HepG2 (cell line): Measurements from ENCODE around the gene PSPH. TPM values are rescaled to one million over a fixed set of nuclear protein-coding genes. Genes with fewer than 3 reads are reported as not detected.
A peak's percentile ranks its signal among the peaks of the same experiment; 100 is the strongest.

Experiments used
- ARNTL ChIP-seq: sonication (generic); formaldehyde crosslinking; IDR thresholded peaks from 2 replicates; pipeline ENCODE4 v1.4.0; 2020; ENCODE audit warnings: mild to moderate bottlenecking, missing genetic modification reagents
- BORCS8-MEF2B ChIP-seq: sonication (generic); formaldehyde crosslinking; IDR thresholded peaks from 2 replicates; pipeline ENCODE4 v1.8.0; 2022; ENCODE audit warnings: mild to moderate bottlenecking, missing genetic modification reagents
- CSRNP1 ChIP-seq: sonication (generic); formaldehyde crosslinking; IDR thresholded peaks from 2 replicates; pipeline ENCODE4 v1.8.1; 2023; ENCODE audit warnings: mild to moderate bottlenecking, missing genetic modification reagents
- JUNB ChIP-seq: sonication (generic); formaldehyde crosslinking; IDR thresholded peaks from 2 replicates; pipeline ENCODE4 v1.8.0; 2022; ENCODE audit warnings: missing genetic modification reagents, mild to moderate bottlenecking, borderline replicate concordance
- KDM2A ChIP-seq: sonication (generic); formaldehyde crosslinking; IDR thresholded peaks from 2 replicates; pipeline ENCODE4 v1.4.0; 2020; ENCODE audit warnings: low read depth, missing genetic modification reagents, borderline replicate concordance
- KLF13 ChIP-seq: sonication (generic); formaldehyde crosslinking; IDR thresholded peaks from 2 replicates; pipeline ENCODE4 v1.4.0; 2020; ENCODE audit warnings: mild to moderate bottlenecking, missing genetic modification reagents
- MEIS2 ChIP-seq: sonication (generic); formaldehyde crosslinking; IDR thresholded peaks from 2 replicates; pipeline ENCODE4 v1.9.0; 2021; ENCODE audit warnings: mild to moderate bottlenecking, missing genetic modification reagents
- MLX ChIP-seq: IDR thresholded peaks from 2 replicates; pipeline ENCODE4 v1.6.1; 2016
- NCOA5 ChIP-seq: sonication (generic); formaldehyde crosslinking; IDR thresholded peaks from 2 replicates; pipeline ENCODE4 v1.4.0; 2020; ENCODE audit warnings: missing genetic modification reagents
- POLR2A ChIP-seq, 2 experiments: IDR thresholded peaks; 2 replicates each; pipeline ENCODE4 v1.6.1; 2011; ENCODE audit warnings: low read depth in 2 of 2, low read length in 2 of 2, mild to moderate bottlenecking in 1 of 2, moderate library complexity in 1 of 2; ENCODE audit not compliant: insufficient read depth in 1 of 2
- SUZ12 ChIP-seq: fragments of 150-350 bp; IDR thresholded peaks from 2 replicates; pipeline ENCODE4 v1.6.1; 2014; ENCODE audit warnings: low read depth, low read length
- TEAD3 ChIP-seq: optimal IDR thresholded peaks from 2 replicates; pipeline ENCODE3; 2016; ENCODE audit warnings: borderline replicate concordance
- ZNF335 ChIP-seq: sonication (generic); formaldehyde crosslinking; IDR thresholded peaks from 2 replicates; pipeline ENCODE4 v1.4.0; 2020; ENCODE audit warnings: missing genetic modification reagents
- ZNF598 ChIP-seq: sonication (generic); formaldehyde crosslinking; IDR thresholded peaks from 2 replicates; pipeline ENCODE4 v1.5.1; 2020; ENCODE audit warnings: mild to moderate bottlenecking, missing genetic modification reagents, borderline replicate concordance
- ZNF770 ChIP-seq: sonication (generic); formaldehyde crosslinking; IDR thresholded peaks from 2 replicates; pipeline ENCODE4 v1.5.0; 2020; ENCODE audit warnings: mild to moderate bottlenecking, missing genetic modification reagents
- ZNF780A ChIP-seq: sonication (generic); formaldehyde crosslinking; IDR thresholded peaks from 2 replicates; pipeline ENCODE4 v1.8.0; 2022; ENCODE audit warnings: mild to moderate bottlenecking, missing genetic modification reagents, moderate library complexity
- polyA plus RNA-seq, 8 experiments: library from polyadenylated mRNA; depleted of rRNA in 3 of 8; stranded (reverse) in 7 of 8; unstranded in 1 of 8; fragments of >200 nt; fragmentation: Illumina TruSeq in 4 of 8; extraction: Trizol in 4 of 8; gene quantifications; 2 replicates each; pipeline versions ENCODE4 v1.2.1 to v1.2.3, GENCODE V29; 2011 to 2016; ENCODE audit warnings: low read depth in 4 of 8, missing spikeins in 1 of 8, mixed read lengths in 1 of 8; ENCODE audit not compliant: insufficient read depth in 1 of 8
- total RNA-seq, 5 experiments: library from RNA; depleted of rRNA; stranded (reverse); fragments of >200 nt; fragmentation: Illumina TruSeq; extraction: Trizol; gene quantifications; 2 replicates each; pipeline ENCODE4 v1.2.3, GENCODE V29; 2016; ENCODE audit warnings: low read depth in 1 of 5
- TF ChIP-seq, protein P1 (sequence below): sonication (generic); formaldehyde crosslinking; IDR thresholded peaks from 2 replicates; pipeline ENCODE4 v1.4.0; 2020; ENCODE audit warnings: mild to moderate bottlenecking, missing genetic modification reagents
- TF ChIP-seq, protein P2 (sequence below): sonication (generic); formaldehyde crosslinking; IDR thresholded peaks from 2 replicates; pipeline ENCODE4 v1.4.0; 2020; ENCODE audit warnings: missing genetic modification reagents, mild to moderate bottlenecking, borderline replicate concordance

Gene PSPH
- total and polyA plus RNA-seq, 2 of the 13 experiments (the other 11 are each of a cell fraction or from before 2014, with no cell fraction given) = 85.5 to 124 TPM

- TF ChIP-seq ZNF770 (CRISPR knock-in tag) = no peak
- TF ChIP-seq NCOA5 = no peak
- no peak for TF ChIP-seq ZNF780A
- TF ChIP-seq ZNF598 (CRISPR knock-in tag) = no peak
- TF ChIP-seq MEIS2 (CRISPR knock-in tag) = no peak
- TF ChIP-seq KLF13 (CRISPR knock-in tag) = no peak
- TF ChIP-seq BORCS8-MEF2B (CRISPR knock-in tag) = peak; percentile 48; the same call in 1 of the 2 replicates
- no peak for TF ChIP-seq MLX (CRISPR knock-in tag)
- TF ChIP-seq ZNF335 = no peak
- TF ChIP-seq TEAD3 = peak; percentile 26
- TF ChIP-seq, protein P1, sequence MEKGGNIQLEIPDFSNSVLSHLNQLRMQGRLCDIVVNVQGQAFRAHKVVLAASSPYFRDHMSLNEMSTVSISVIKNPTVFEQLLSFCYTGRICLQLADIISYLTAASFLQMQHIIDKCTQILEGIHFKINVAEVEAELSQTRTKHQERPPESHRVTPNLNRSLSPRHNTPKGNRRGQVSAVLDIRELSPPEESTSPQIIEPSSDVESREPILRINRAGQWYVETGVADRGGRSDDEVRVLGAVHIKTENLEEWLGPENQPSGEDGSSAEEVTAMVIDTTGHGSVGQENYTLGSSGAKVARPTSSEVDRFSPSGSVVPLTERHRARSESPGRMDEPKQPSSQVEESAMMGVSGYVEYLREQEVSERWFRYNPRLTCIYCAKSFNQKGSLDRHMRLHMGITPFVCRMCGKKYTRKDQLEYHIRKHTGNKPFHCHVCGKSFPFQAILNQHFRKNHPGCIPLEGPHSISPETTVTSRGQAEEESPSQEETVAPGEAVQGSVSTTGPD (CRISPR knock-in tag) = no peak
- TF ChIP-seq, protein P2, sequence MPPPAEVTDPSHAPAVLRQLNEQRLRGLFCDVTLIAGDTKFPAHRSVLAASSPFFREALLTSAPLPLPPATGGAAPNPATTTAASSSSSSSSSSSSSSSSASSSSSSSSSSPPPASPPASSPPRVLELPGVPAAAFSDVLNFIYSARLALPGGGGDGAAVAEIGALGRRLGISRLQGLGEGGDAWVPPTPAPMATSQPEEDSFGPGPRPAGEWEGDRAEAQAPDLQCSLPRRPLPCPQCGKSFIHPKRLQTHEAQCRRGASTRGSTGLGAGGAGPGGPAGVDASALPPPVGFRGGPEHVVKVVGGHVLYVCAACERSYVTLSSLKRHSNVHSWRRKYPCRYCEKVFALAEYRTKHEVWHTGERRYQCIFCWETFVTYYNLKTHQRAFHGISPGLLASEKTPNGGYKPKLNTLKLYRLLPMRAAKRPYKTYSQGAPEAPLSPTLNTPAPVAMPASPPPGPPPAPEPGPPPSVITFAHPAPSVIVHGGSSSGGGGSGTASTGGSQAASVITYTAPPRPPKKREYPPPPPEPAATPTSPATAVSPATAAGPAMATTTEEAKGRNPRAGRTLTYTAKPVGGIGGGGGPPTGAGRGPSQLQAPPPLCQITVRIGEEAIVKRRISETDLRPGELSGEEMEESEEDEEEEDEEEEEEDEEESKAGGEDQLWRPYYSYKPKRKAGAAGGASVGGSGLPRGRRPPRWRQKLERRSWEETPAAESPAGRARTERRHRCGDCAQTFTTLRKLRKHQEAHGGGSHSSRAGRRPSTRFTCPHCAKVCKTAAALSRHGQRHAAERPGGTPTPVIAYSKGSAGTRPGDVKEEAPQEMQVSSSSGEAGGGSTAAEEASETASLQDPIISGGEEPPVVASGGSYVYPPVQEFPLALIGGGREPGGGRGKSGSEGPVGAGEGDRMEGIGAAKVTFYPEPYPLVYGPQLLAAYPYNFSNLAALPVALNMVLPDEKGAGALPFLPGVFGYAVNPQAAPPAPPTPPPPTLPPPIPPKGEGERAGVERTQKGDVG (CRISPR knock-in tag) = peak; percentile 27; the same call in 1 of the 2 replicates
- TF ChIP-seq CSRNP1 (CRISPR knock-in tag) = no peak
- peak; percentile 39; the same call in 1 of the 2 replicates for TF ChIP-seq KDM2A (CRISPR knock-in tag)
- no peak for TF ChIP-seq JUNB (CRISPR knock-in tag)
- peak in 1 of 2 experiments; percentile 47; a peak in 1 of 4 replicates for TF ChIP-seq POLR2A (IDR thresholded peaks at IDR 0.05; ENCODE audit: insufficient read depth in 1 of 2, low read depth in 2 of 2, low read length in 2 of 2)
- no peak for TF ChIP-seq SUZ12
- no peak for TF ChIP-seq ARNTL
These were observed 41.5 kb downstream of the PSPH start (continued) for GRCh38 chr7:56009695-56010094.
